ENCODE measurements around the gene SP1. TPM values are rescaled to one million over a fixed set of nuclear protein-coding genes. Genes with fewer than 3 reads are reported as not detected.

SP1 gene
- total RNA-seq, 1 experiment from 2014 or later, result 87.2 TPM

GRCh38 chr12:53452159-53453077 lies 72.4 kb downstream of the SP1 start (continued):
- TF ChIP-seq GRHL2 (CRISPR knock-in tag; IDR thresholded peaks at IDR 0.05; ENCODE audit: insufficient replicate concordance, severe bottlenecking) (no peak), ZMAT4 (CRISPR knock-in tag; IDR thresholded peaks at IDR 0.05) (no peak; the same call in 1 of the 2 replicates), SOX15 (CRISPR knock-in tag; IDR thresholded peaks at IDR 0.05) (no peak), PREB (CRISPR knock-in tag; IDR thresholded peaks at IDR 0.05; ENCODE audit: borderline replicate concordance) (no peak), ZNF425 (CRISPR knock-in tag; conservative IDR thresholded peaks at IDR 0.05) (no peak; the same call in 1 of the 2 replicates), ATF2 (CRISPR knock-in tag; IDR thresholded peaks at IDR 0.05; ENCODE audit: borderline replicate concordance, low read depth) (no peak), TEAD1 (CRISPR knock-in tag; IDR thresholded peaks at IDR 0.05) (no peak; the same call in 1 of the 2 replicates), NR3C1 (CRISPR knock-in tag; conservative IDR thresholded peaks at IDR 0.05; ENCODE audit: low read depth) (no peak), ELF4 (CRISPR knock-in tag; IDR thresholded peaks at IDR 0.05; ENCODE audit: low read depth) (no peak), NFATC4 (CRISPR knock-in tag; IDR thresholded peaks at IDR 0.05) (no peak), ZNF396 (CRISPR knock-in tag; IDR thresholded peaks at IDR 0.05; ENCODE audit: borderline replicate concordance) (no peak), IRF2 (CRISPR knock-in tag; IDR thresholded peaks at IDR 0.05; ENCODE audit: borderline replicate concordance, low read depth) (no peak), HMGA2 (CRISPR knock-in tag; IDR thresholded peaks at IDR 0.05) (no peak), ATF3 (CRISPR knock-in tag; conservative IDR thresholded peaks at IDR 0.05) (no peak), CREM (CRISPR knock-in tag; IDR thresholded peaks at IDR 0.05) (no peak), FOXK1 (CRISPR knock-in tag; IDR thresholded peaks at IDR 0.05) (peak; percentile 35; the same call in 1 of the 2 replicates), IRF1 (CRISPR knock-in tag; IDR thresholded peaks at IDR 0.05) (0 out of 2 replicates have a peak, but pooled peaks have one; percentile 21)

- CTCF ChIA-PET, result interaction anchor here (0.9 to 1.2 kb wide), 2 partner anchors 23 to 34 kb away, joined by 3 read pairs; no protein-coding TSS in a partner anchor
- peaks cover 25% of the 10 kb centered on the region for H3K4me1 Mint-ChIP-seq
- peaks cover 60% of the 10 kb centered on the region for H3K36me3 Mint-ChIP-seq
- H3K9me3 Mint-ChIP-seq, result no peaks in the 10 kb centered on the region
- DNase-seq (ENCODE audit: low spot score), result no peak
- H3K27ac Mint-ChIP-seq, result peak overlapping the region; percentile 92
- H3K27me3 Mint-ChIP-seq (ENCODE audit: low read depth), result no peaks in the 10 kb centered on the region
- H3K4me3 Mint-ChIP-seq, result peak overlapping the region; percentile 96
- POLR2A ChIA-PET, result interaction anchor here (0.5 to 1.2 kb wide), 3 partner anchors 12 to 47 kb away, joined by 3 to 6 read pairs (median 5); partner anchors contain the start of gene TARBP2
- no peak for ATAC-seq
- no peak for TF ChIP-seq CTCF (IDR thresholded peaks at IDR 0.05)
- TF ChIP-seq ZNF671 (CRISPR knock-in tag; IDR thresholded peaks at IDR 0.05), result peak; percentile 41; the same call in 1 of the 2 replicates
These were observed 74.1 kb downstream of the SP1 start for GRCh38 chr12:53453953-53454640.
